ENCODE results near the gene CLN3.

Gene CLN3

GRCh38 chr16:28520672-28521071 lies 28.8 kb upstream of the CLN3 start:
- no peak for TF ChIP-seq CTCF (IDR thresholded peaks at IDR 0.05; ENCODE audit: low read depth, low read length)
- DNase-seq = no peak
- no peaks in the 10 kb centered on the region for H3K27me3 ChIP-seq
- no peaks in the 10 kb centered on the region for H3K36me3 ChIP-seq
- no peak overlapping the region for H3K4me3 ChIP-seq (ENCODE audit: low read depth, low read length)
- H3K9me3 ChIP-seq = no peaks in the 10 kb centered on the region
- H3K4me1 ChIP-seq = no peaks in the 10 kb centered on the region

- Histone ChIP-seq H3K9me3 (no peaks in the 10 kb centered on the region; the same call in 1 of the 2 replicates), H3K36me3 (no peaks in the 10 kb centered on the region), H3K4me1 (no peaks in the 10 kb centered on the region), H3K27me3 (no peaks in the 10 kb centered on the region), H3K4me3 (ENCODE audit: low read depth, low read length) (no peak overlapping the region)
- no peak for TF ChIP-seq CTCF (IDR thresholded peaks at IDR 0.05; ENCODE audit: low read depth, low read length)
- no peak for DNase-seq
These were observed 22.4 kb upstream of the CLN3 start for GRCh38 chr16:28514246-28514645.

GRCh38 chr16:28513484-28514181 lies 21.8 kb upstream of the CLN3 start:
- Histone ChIP-seq H3K4me1 (no peaks in the 10 kb centered on the region), H3K27me3 (no peaks in the 10 kb centered on the region), H3K4me3 (ENCODE audit: low read depth, low read length) (no peak overlapping the region), H3K36me3 (no peaks in the 10 kb centered on the region), H3K9me3 (no peaks in the 10 kb centered on the region; the same call in 1 of the 2 replicates)
- DNase-seq = no peak
- no peak for TF ChIP-seq CTCF (IDR thresholded peaks at IDR 0.05; ENCODE audit: low read depth, low read length)

- Histone ChIP-seq H3K9me3 (no peaks in the 10 kb centered on the region; the same call in 1 of the 2 replicates), H3K4me3 (ENCODE audit: low read depth, low read length) (no peak overlapping the region), H3K36me3 (no peaks in the 10 kb centered on the region), H3K4me1 (no peaks in the 10 kb centered on the region), H3K27me3 (no peaks in the 10 kb centered on the region)
- TF ChIP-seq CTCF (IDR thresholded peaks at IDR 0.05; ENCODE audit: low read depth, low read length) = no peak
- no peak for DNase-seq
These were observed 20.2 kb upstream of the CLN3 start for GRCh38 chr16:28511801-28512789.

GRCh38 chr16:28511031-28511430 lies 19.2 kb upstream of the CLN3 start:
- Histone ChIP-seq H3K36me3 (no peaks in the 10 kb centered on the region), H3K4me3 (ENCODE audit: low read depth, low read length) (no peak overlapping the region), H3K27me3 (no peaks in the 10 kb centered on the region), H3K4me1 (no peaks in the 10 kb centered on the region), H3K9me3 (no peaks in the 10 kb centered on the region; the same call in 1 of the 2 replicates)
- no peak for TF ChIP-seq CTCF (IDR thresholded peaks at IDR 0.05; ENCODE audit: low read depth, low read length)
- DNase-seq = no peak
